K562 (cell line): Measurements from ENCODE around the gene B3GALT6. TPM values are rescaled to one million over a fixed set of nuclear protein-coding genes. Genes with fewer than 3 reads are reported as not detected.

Experiments
- GMEB1 ChIP-seq: fragments of 250-450 bp; sonication (Bioruptor Pico); IDR thresholded peaks from 2 replicates; pipeline ENCODE4 v1.4.0; 2020; ENCODE audit warnings: mild to moderate bottlenecking
- ID3 ChIP-seq, 2 experiments: fragments of 250-450 bp in 1 of 2; fragments of 450-650 bp in 1 of 2; sonication (Bioruptor Pico) in 1 of 2; IDR thresholded peaks; 2 replicates each; pipeline versions ENCODE4 v1.6.1 to v1.8.0; 2016 to 2021; ENCODE audit warnings: mild to moderate bottlenecking in 2 of 2, moderate library complexity in 2 of 2, missing compliant biosample characterization in 1 of 2, missing genetic modification characterization in 1 of 2
- IRF1 ChIP-seq: sonication (generic); formaldehyde crosslinking; IDR thresholded peaks from 2 replicates; pipeline ENCODE4 v1.8.0; 2022; ENCODE audit warnings: missing genetic modification reagents, mild to moderate bottlenecking, borderline replicate concordance
- TAF1 ChIP-seq: IDR thresholded peaks from 2 replicates; pipeline ENCODE4 v1.6.1; 2011; ENCODE audit warnings: mild to moderate bottlenecking, low read length, moderate library complexity; ENCODE audit not compliant: insufficient read depth, control insufficient read depth, severe bottlenecking; ENCODE audit errors: extremely low read depth
- THRB ChIP-seq: fragments of 450-650 bp; formaldehyde crosslinking; conservative IDR thresholded peaks from 2 replicates; pipeline ENCODE4 v1.4.0; 2022; ENCODE audit warnings: mild to moderate bottlenecking, missing genetic modification characterization
- ZBTB11 ChIP-seq, 3 experiments: fragments of 200-800 bp in 1 of 3; fragments of 250-450 bp in 1 of 3; fragments of 450-650 bp in 1 of 3; sonication (Bioruptor Pico) in 1 of 3; sonication (Bioruptor generic) in 1 of 3; formaldehyde crosslinking in 1 of 3; IDR thresholded peaks; 2 replicates each; pipeline versions ENCODE4 v1.6.1 to v1.8.0; 2016 to 2022; ENCODE audit warnings: mild to moderate bottlenecking in 2 of 3, missing genetic modification characterization in 2 of 3, missing compliant biosample characterization in 1 of 3, moderate library complexity in 1 of 3
- ZBTB34 ChIP-seq: fragments of 250-450 bp; sonication (Bioruptor Pico); IDR thresholded peaks from 2 replicates; pipeline ENCODE4 v1.8.0; 2021; ENCODE audit warnings: mild to moderate bottlenecking, moderate library complexity
- ZNF140 ChIP-seq: fragments of 250-450 bp; sonication (Bioruptor Pico); IDR thresholded peaks from 2 replicates; pipeline ENCODE4 v1.8.0; 2021; ENCODE audit warnings: moderate library complexity, mild to moderate bottlenecking, inconsistent platforms
- ZNF76 ChIP-seq: fragments of 250-450 bp; sonication (Bioruptor Pico); IDR thresholded peaks from 2 replicates; pipeline ENCODE4 v1.4.0; 2020; ENCODE audit warnings: mild to moderate bottlenecking, moderate library complexity, borderline replicate concordance
- ZSCAN32 ChIP-seq: fragments of 450-650 bp; formaldehyde crosslinking; IDR thresholded peaks from 2 replicates; pipeline ENCODE4 v1.4.0; 2020; ENCODE audit warnings: mild to moderate bottlenecking, moderate library complexity
- polyA plus RNA-seq, 8 experiments: library from polyadenylated mRNA; depleted of rRNA in 4 of 8; stranded (reverse) in 5 of 8; unstranded in 3 of 8; fragments of >200 nt; fragmentation: Nextera tagmentation in 2 of 8; fragmentation: Illumina TruSeq in 1 of 8; extraction: Ambion mirVana in 2 of 8; extraction: Trizol in 1 of 8; gene quantifications; 2 replicates each; pipeline versions ENCODE4 v1.2.1 to v1.2.3, GENCODE V29; 2011 to 2014; ENCODE audit warnings: inconsistent platforms in 1 of 8, missing spikeins in 1 of 8
- total RNA-seq, 7 experiments: library from RNA; depleted of rRNA in 6 of 7; stranded (reverse); fragments of >200 nt in 6 of 7; fragmentation: Illumina TruSeq in 2 of 7; extraction: Trizol in 2 of 7; gene quantifications; 2 replicates each; pipeline versions ENCODE4 v1.2.1 to v1.2.3, GENCODE V29; 2011 to 2021; ENCODE audit warnings: low replicate concordance in 1 of 7

The B3GALT6 gene
- total and polyA plus RNA-seq, 9 of the 15 experiments (the other 6 are each of a cell fraction or from before 2014, with no cell fraction given), result 0.68 to 29.8 (median 9.9) TPM

GRCh38 chr1:1231400-1232207 is 433 bp upstream of the B3GALT6 start, which contains the start of gene SDF4 (continued):
- TF ChIP-seq THRB (CRISPR knock-in tag) (no peak), ZBTB11 (CRISPR knock-in tag; IDR thresholded peaks at IDR 0.05) (peak in 2 of 3 experiments; percentile 1 to 76; a peak in 3 of 6 replicates), IRF1 (CRISPR knock-in tag) (no peak), ZNF76 (peak; percentile 90; the same call in 1 of the 2 replicates), GMEB1 (CRISPR knock-in tag) (peak; percentile 91), ZNF140 (CRISPR knock-in tag) (no peak), ID3 (CRISPR knock-in tag; IDR thresholded peaks at IDR 0.05) (no peak), ID3 (tag; IDR thresholded peaks at IDR 0.05) (peak; percentile 88), ZBTB34 (CRISPR knock-in tag) (no peak), TAF1 (peak; percentile 96), ZSCAN32 (CRISPR knock-in tag) (no peak)
